ENCODE measurements around the gene CD209. TPM values are rescaled to one million over a fixed set of nuclear protein-coding genes. Genes with fewer than 3 reads are reported as not detected.

The CD209 gene
- total RNA-seq, 2 donors from 2014 or later: not detected

DNA sequence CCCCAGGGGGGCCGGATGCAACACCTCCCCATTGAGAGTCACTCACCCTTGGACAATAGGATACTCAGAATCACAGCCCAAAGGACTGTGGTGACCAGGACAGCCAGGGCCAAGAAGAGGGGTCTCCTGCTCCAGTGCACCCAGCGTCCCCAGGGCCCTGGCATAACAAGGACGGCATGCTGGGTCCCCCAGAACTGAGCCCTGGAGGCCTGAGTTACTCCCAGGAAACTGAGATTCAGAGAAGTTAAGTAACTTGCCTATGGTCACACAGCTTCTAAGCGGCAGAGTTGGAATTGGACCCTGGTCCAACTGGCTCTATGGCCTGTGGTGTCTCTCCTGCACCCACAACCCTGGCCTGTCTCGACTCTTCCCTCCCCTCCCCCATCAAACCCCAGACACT is 15.7 kb downstream of the CD209 start:
- Mint-ChIP-seq H3K36me3 (peaks cover 0 to 5% of the 10 kb centered on the region in 2 donors), H3K9me3 (no peaks in the 10 kb centered on the region), H3K27ac (no peak overlapping the region)
- ATAC-seq (no peak), DNase-seq (ENCODE audit: low spot score in 2 of 2) (no peak)

DNA sequence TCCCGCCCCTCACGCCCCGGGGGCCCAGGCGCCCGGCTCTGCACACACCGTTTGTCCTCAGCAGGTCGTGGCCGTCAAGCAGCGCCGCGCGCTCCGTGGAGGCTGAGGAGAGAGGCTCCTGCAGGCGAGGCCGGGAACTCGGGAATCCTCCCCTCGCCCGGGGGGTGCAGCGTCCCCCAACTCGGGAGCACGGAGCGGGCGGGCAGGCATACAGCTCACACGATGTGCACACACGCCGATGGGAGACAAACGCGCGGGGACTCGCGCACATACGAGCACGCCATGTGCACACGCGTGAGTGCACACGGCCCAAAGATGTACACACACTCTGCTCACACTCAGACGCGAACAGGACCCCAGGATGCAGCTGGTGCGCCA is 16.1 kb downstream of the CD209 start:
- H3K36me3 Mint-ChIP-seq: peaks cover 0 to 5% of the 10 kb centered on the region in 2 donors
- no peak for DNase-seq (ENCODE audit: low spot score in 2 of 2)
- no peak overlapping the region for H3K27ac Mint-ChIP-seq
- no peak for ATAC-seq
- no peaks in the 10 kb centered on the region for H3K9me3 Mint-ChIP-seq

DNA sequence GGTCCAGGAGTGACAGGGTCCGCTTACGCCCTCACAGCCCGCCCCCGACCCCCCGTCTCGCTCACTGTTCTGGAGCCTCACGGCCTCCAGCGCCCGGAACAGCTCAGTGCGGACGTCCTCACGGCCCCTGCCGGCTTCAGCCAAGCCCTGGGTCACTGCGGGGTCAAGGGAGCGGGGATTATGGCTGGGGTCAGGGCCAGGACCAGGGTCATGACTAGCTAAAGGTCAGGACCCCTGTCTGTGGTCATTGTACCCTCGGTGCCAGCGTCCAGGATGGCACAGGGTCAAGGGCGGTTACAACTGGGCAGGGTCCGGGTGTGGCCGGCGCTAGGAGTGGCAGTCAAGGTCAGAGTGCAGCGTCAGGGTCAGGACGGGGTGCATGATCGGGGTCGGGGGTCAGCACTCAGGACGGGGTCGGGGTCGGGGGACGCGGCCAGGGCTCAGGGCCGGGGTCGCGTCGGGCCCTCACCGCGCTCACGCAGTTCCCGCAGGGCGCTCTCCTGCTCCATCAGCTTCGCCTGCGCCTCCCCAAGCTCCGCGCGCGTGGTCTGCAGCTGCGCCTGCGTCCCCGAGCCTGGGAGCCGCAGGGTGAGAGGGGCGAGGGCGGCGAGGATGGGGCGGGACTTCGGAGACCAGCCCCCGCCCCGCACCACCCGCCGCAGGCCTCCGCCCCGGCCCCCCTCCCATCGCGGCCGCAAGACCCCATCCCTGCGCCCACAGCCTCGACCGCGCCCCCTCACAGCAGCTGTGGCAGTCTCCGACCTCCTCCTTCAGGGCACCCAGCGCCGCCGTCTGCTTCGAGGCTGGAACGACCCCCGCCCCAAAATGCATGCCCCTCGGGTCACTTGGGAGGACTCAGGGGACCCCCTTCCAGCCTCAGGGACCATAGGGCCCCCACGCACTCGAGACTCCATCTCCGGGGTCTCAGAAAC is 16.8 kb downstream of the CD209 start:
- H3K9me3 Mint-ChIP-seq: no peaks in the 10 kb centered on the region
- no peak for ATAC-seq
- no peak overlapping the region for H3K27ac Mint-ChIP-seq
- H3K36me3 Mint-ChIP-seq: peaks cover 0 to 5% of the 10 kb centered on the region in 2 donors
- no peak for DNase-seq (ENCODE audit: low spot score in 2 of 2)

DNA sequence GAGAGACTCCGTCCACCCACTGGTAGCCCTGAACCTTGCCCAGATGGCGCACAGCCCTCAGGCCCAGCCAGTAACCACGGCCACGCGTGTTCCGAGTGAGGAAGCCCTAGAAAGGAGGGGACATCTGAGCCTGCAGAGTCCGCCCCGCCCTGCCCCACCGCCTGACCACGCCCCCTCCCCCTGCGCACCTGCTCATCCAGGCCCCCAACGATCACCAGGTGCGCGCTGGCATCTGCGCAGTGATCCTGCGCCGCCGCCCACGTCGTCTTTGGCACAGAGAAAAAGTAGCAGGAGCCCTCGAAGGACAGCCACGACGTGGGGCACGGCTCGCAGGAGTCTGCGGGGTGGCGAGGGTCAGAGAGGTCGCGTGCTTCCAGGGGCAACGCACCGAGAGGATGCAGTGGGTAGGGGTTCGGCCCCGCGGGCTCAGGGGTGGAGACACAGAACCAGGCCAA is 17.5 kb downstream of the CD209 start:
- ATAC-seq (no peak), DNase-seq (ENCODE audit: low spot score in 2 of 2) (no peak)
- H3K27ac Mint-ChIP-seq: no peak overlapping the region
- H3K9me3 Mint-ChIP-seq: no peaks in the 10 kb centered on the region
- peaks cover 0 to 5% of the 10 kb centered on the region in 2 donors for H3K36me3 Mint-ChIP-seq

DNA sequence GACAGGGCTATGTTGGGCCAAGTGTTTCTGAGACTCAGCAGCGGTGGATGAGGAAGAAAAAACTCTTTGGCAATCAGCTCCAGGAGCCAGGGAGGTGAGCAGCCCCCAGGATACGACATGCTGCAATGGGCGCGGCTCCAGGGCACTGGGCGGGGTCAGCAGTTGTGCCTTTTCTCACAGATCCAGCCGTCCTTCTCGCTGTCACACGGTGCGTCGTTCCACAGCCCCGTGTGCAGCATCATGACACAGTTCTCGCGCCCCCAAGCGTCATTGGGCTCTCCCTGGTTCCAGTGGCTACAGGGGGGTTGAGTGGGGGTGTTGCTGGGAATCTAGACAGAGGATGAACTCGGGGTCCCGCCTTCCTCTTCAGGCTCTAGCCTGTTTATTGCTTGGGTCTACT is 18.1 kb downstream of the CD209 start:
- ATAC-seq (no peak), DNase-seq (ENCODE audit: low spot score in 2 of 2) (no peak)
- Mint-ChIP-seq H3K36me3 (peaks cover 0 to 5% of the 10 kb centered on the region in 2 donors), H3K27ac (no peak overlapping the region), H3K9me3 (no peaks in the 10 kb centered on the region)

DNA sequence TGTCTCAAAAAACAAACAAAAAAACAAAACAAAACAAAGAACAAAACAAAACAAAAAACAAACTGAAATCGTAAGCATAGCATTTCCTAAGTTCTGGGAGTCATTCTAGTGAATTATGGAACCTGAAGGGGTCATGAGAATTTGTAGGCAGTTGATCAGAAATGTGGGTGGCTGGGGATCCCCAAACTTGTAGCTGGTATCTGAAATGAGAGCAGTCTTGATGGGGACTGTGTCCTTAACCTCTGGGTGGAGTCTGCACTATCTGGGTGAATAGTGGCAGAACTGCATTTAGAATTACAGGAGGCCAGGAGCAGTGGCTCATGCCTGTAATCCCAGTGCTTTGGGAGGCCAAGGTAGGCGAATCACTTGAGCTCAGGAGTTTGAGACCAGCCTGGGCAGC is 21.5 kb downstream of the CD209 start:
- H3K27ac Mint-ChIP-seq: no peak overlapping the region

DNA sequence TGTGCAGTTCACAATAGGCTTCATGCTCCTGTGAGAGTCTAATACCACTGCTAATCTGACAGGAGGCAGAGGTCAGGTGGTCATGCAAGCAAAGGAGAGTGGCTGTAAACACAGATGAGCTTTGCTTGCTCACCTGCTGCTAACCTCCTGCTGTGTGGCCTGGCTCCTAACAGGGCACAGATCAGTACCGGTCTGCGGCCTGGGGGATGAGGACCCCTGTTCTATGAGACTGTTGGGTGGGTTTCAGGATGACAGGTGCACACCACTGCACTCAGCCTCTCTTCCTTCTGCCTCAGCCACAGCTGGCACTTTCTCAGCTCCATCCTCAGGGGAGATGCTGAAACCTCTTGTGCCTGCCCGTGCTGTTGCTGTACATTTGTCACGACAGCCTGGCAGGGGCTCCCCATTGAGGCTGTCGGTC is 25.1 kb downstream of the CD209 start:
- Mint-ChIP-seq H3K36me3 (peaks cover 0 to under 1% of the 10 kb centered on the region in 2 donors), H3K27ac (no peak overlapping the region), H3K9me3 (no peaks in the 10 kb centered on the region)
- DNase-seq (ENCODE audit: low spot score in 2 of 2) (no peak), ATAC-seq (no peak)

More for the DNA sequence above, 21.5 kb downstream of the CD209 start:
- DNase-seq (ENCODE audit: low spot score in 2 of 2) (no peak), ATAC-seq (no peak)
- H3K9me3 Mint-ChIP-seq: no peaks in the 10 kb centered on the region
- peaks cover 0 to 5% of the 10 kb centered on the region in 2 donors for H3K36me3 Mint-ChIP-seq

DNA sequence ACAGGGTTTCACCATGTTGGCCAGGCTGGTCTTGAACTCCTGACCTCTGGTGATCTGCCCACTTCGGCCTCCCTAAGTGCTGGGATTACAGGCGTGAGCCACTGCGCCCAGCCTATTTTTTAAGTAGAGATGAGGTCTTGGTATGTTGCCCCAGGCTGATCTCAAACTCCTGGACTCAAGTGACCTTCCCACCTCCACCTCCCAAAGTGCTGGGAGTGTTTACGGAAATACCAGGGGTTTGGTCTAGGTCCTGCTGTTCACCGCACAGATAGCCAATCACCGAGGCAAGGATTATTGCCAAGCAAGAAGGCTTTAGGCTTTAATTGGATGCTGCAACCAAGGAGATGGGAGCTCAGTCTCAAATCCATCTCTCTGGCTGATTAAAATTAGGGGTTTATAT is 27.0 kb downstream of the CD209 start:
- ATAC-seq: no peak

DNA sequence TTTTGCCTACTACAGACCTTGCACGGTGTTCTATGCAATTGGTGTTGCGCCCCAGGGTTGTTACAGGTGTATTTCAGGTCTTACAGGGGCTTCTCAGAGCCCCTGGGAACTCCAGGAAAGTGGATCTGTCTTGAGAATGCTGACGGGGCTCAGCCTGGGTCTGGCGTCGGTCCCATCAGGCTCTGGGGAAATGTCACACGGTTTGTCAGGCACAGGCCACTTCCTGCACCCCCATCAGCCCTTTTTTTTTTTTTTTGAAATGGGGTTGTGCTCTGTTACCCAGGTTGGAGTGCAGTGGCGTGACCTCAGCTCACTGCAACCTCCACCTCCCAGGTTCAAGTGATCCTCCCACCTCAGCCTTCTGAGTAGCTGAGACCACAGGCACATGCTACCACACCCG is 28.7 kb downstream of the CD209 start:
- ATAC-seq (no peak), DNase-seq (ENCODE audit: low spot score in 2 of 2) (no peak)
- H3K9me3 Mint-ChIP-seq: no peaks in the 10 kb centered on the region
- no peak overlapping the region for H3K27ac Mint-ChIP-seq
- peaks cover 0 to 6% of the 10 kb centered on the region in 2 donors for H3K36me3 Mint-ChIP-seq

More for the DNA sequence above, 27.0 kb downstream of the CD209 start:
- no peak for DNase-seq (ENCODE audit: low spot score in 2 of 2)
- H3K9me3 Mint-ChIP-seq: no peaks in the 10 kb centered on the region
- peaks cover 0 to 6% of the 10 kb centered on the region in 2 donors for H3K36me3 Mint-ChIP-seq
- H3K27ac Mint-ChIP-seq: no peak overlapping the region

DNA sequence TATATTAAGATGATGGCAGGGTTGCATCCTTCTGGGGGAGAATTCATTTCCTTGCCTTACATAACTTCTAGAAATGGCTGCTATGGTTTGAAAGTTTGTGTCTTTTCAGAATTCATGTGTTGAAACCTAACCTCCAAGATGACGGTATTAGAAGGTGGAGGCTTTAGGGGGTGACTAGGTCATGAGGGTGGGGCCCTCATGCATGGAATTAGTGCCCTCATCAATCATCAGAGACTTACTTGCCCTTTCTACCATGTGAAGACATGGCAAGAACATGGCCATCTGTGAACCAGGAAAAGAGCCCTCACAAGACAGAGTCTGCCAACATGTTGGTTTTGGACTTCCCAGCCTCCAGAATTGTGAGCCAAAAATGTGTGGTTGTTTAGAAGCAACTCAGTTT is 30.6 kb downstream of the CD209 start:
- DNase-seq (ENCODE audit: low spot score in 2 of 2): no peak
- no peaks in the 10 kb centered on the region for H3K9me3 Mint-ChIP-seq

DNA sequence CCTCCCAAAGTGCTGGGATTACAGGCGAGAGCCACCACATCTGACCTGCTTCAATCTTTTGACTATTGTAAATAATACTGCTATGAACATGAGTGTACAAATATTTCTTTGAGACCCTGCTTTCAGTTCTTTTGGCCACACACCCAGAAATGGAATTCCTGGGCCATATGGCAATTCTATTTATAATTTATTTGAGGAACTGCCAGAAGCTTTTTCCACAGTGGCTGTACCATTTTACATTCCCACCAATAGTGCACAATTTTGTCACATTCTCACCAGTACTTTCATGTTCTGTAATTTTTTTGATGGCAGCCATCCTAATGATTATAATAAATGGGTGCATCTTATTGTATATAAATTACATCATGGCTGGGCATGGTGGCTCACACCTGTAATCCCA is 31.7 kb downstream of the CD209 start:
- no peaks in the 10 kb centered on the region for H3K9me3 Mint-ChIP-seq
- DNase-seq (ENCODE audit: low spot score in 2 of 2) (no peak), ATAC-seq (no peak)
- H3K27ac Mint-ChIP-seq: no peak overlapping the region
- H3K36me3 Mint-ChIP-seq: peaks cover 0 to 6% of the 10 kb centered on the region in 2 donors

More for the DNA sequence above, 30.6 kb downstream of the CD209 start:
- H3K27ac Mint-ChIP-seq: no peak overlapping the region
- H3K36me3 Mint-ChIP-seq: peaks cover 0 to 6% of the 10 kb centered on the region in 2 donors
- no peak for ATAC-seq

DNA sequence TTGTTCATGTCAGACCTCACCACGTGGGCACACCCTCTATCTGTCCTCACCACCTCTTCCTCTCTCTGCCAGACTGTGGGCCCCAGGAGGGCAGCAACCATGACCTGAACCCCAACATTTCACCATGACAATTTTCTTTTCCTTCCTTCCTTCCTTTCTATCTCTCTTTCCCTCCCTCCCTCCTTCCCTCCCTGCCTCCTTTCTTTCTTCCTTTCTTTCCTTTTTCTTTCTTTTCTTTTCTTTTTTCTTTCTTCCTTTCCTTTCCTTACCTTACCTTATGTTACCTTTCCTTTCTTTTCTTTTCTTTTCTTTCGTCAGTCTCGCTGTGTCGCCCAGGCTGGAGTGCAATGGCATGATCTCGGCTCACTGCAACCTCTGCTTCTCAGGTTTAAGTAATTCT is 36.7 kb downstream of the CD209 start:
- DNase-seq (ENCODE audit: low spot score in 2 of 2): no peak
- no peaks in the 10 kb centered on the region for H3K9me3 Mint-ChIP-seq
- H3K27ac Mint-ChIP-seq: no peak overlapping the region
- no peaks in the 10 kb centered on the region for H3K36me3 Mint-ChIP-seq
- ATAC-seq: no peak

DNA sequence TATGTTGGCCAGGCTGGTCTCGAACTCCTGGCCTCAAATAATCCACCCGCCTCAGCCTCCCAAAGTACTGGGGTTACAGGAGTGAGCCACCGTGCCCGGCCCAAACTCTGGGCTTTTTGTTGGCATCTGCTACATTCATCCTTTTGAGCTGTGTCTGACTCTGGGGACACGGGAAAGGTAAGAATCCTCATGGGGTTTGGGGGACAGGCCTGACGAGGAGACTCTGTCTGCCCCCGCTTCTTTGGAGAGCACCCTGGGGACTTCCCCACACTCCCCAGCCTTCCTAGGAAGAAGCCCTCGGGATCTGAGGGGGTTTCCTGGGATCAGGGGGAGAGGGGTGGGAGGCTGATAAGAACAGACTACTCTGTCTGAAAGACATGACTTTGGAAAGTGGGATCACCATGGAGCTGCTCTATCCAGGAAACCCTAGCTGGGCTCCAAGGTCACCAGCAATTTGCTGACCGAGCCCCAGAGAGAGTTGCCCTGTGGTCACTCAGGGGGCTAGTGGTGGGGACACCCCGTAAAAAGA is 37.3 kb downstream of the CD209 start:
- Mint-ChIP-seq H3K27ac (no peak overlapping the region), H3K9me3 (no peaks in the 10 kb centered on the region), H3K36me3 (no peaks in the 10 kb centered on the region)
- no peak for ATAC-seq
- DNase-seq (ENCODE audit: low spot score in 2 of 2): no peak

DNA sequence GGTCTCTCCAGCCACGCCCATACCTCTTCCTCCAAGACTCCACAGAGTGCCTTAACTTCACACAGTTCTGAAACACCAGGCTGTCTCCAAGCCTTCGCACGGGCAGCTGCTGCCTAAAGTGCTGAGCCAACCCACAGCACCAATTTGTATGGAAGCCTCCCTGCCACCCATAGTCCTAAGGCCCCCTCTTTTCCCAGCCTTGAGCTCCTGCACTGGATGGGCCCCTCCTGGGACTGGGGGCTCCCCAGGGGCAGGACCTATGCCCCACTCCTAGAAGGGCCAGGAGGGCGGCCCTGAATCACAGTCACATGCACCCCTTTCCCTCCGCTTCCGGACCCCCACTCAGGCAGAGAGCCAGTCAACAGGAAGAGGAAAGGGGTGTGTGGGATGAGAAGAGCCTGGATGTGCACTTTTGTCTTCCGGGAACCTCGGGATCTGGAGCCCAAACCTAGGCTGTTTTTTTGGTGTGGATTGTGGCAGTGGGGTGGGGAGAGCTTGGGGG is 40.3 kb downstream of the CD209 start:
- DNase-seq (ENCODE audit: low spot score in 2 of 2): no peak
- no peak for ATAC-seq
- Mint-ChIP-seq H3K9me3 (no peaks in the 10 kb centered on the region), H3K27ac (peak overlapping the region in 1 of 2 donors; percentile 73), H3K36me3 (no peaks in the 10 kb centered on the region)

DNA sequence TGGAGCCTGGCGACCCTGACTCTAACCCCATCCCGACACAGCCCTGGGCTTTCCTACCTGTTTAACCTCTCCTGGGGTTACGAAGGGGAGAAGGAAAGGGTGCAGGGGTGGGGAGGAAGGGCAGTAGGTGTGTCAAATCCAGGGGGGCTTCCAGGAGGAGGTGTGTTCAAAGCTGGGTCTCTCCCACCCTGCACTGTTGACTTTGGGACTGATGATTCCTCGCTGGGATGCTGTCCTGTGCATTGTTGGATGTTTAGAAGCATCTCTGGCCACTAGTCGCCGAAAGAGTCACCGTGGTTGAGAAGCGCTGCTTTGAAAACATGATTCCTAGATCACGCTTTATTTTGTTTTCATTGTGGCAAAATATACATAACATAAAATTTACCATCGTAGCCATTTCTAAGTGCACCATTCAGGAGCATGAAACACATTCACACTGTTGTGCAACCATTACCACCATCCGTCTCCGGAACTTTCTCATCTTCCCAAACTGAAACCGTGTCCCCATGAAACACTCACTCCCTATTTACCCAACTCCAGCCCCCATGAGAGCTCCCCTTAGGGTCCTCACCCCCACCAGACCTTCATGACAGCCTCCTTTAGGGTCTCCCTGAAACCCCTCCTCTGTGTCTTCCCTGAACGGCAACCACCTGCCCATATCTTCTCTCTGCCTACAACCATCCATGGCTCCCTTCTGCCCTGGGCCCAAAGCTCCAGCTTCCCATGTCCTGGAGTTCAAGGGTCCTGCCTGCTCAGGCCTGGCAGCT is 41.0 kb downstream of the CD209 start:
- DNase-seq (ENCODE audit: low spot score in 2 of 2): no peak
- Mint-ChIP-seq H3K9me3 (no peaks in the 10 kb centered on the region), H3K36me3 (no peaks in the 10 kb centered on the region), H3K27ac (peak overlapping the region; percentile 73 to 75)
- no peak for ATAC-seq

DNA sequence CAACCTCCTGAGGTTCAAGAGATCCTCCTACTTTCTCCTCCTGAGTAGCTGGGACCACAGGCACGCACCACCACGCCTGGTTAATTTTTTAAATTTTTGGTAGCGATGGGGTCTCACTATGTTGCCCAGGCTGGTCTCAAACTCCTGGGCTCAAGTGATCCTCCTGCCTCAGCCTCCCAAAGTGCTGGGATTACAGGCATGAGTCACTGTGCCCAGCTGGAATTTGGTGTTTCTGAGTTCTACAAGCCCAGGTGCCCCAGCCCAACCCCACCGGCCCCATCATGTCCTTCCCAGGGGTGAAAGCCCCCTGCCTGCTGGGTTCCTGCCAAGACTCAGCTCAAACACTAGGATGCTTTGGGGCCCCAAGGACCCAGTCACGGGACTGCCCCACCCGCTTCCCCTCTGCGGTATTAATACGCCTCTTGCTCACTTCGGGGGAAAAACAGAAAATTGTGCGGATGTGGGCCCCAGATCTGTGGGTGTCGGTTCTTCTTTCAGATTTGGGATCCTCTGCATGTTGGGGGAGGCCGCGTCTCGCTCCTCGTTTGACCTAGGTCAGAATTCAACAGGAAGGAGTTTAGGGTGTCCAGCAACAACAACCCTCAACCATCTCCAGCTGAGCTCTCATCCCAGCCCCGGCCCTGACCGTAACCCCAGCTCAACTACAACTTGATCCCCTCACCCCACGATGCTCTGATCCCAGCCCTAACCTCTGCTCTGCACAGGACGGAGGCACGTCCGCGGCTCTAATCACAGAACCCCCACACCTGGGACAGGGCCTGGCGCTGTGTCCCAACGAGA is 41.7 kb downstream of the CD209 start:
- DNase-seq (ENCODE audit: low spot score in 2 of 2): peak; percentile 61 to 79
- peak; percentile 92 to 97 for ATAC-seq
- H3K9me3 Mint-ChIP-seq: no peaks in the 10 kb centered on the region
- peak overlapping the region; percentile 73 to 75 for H3K27ac Mint-ChIP-seq
- no peaks in the 10 kb centered on the region for H3K36me3 Mint-ChIP-seq

Data from activated naive CD4-positive, alpha-beta T cell treated with anti-CD3 and anti-CD28 coated beads, Interleukin-2, amount 50 U/mL, for 72 hours (primary cell).